HepG2 (cell line): ENCODE measurements around the gene PAPSS2. TPM values are rescaled to one million over a fixed set of nuclear protein-coding genes. Genes with fewer than 3 reads are reported as not detected.

ENCODE experiments used
- ATAC-seq: fragments of 200-7000 bp; cut with Tn5 transposase; 3 replicates; pipeline ENCODE4 v1.9.1; 2020; ENCODE audit warnings: mild to moderate bottlenecking, moderate library complexity
- BruUV-seq: library from RNA; stranded (reverse); fragments of 400-500 nt; replicated peaks from 2 replicates; lab custom pipeline; 2021; lab: Mats Ljungman, UMichigan
- CTCF ChIA-PET: fragments of 300-600 bp; formaldehyde crosslinking; extraction: SDS; loops from one replicate; lab custom pipeline; 2021; ENCODE audit warnings: low total read pairs, inconsistent platforms, low intra/inter-chr PET ratio; lab: Yijun Ruan, JAX
- POLR2A ChIA-PET: fragments of 350-600 bp; sonication (Branson Sonifier 250); formaldehyde crosslinking; loops from one replicate; lab custom pipeline; 2020; ENCODE audit warnings: antibody characterized with exemption, inconsistent platforms; lab: Yijun Ruan, JAX
- DNase-seq: peaks from one replicate; pipeline ENCODE4 v3.0.0-alpha.2; 2015; ENCODE audit warnings: low spot score
- FAIRE-seq: peaks from 3 replicates; lab custom pipeline; 2011; peaks lifted over from hg19 to GRCh38; lab: Jason Lieb, UNC
- H2AFZ ChIP-seq: one replicate; pipeline ENCODE4 v1.6.1; 2011; ENCODE audit warnings: low read length, inconsistent platforms
- H3K27ac ChIP-seq: fragments of 300-600 bp; 3 replicates; pipeline ENCODE4 v1.8.0; 2011; ENCODE audit warnings: mixed run types, mild to moderate bottlenecking, mixed read lengths, low read length, inconsistent platforms; ENCODE audit not compliant: insufficient read depth; ENCODE audit errors: extremely low read length
- H3K27me3 ChIP-seq, 2 experiments: fragments of 200-600 bp in 1 of 2; 2 replicates in 1 of 2; 3 replicates in 1 of 2; pipeline versions ENCODE4 v1.6.0 to v1.8.0; 2011; ENCODE audit warnings: low read length in 2 of 2, mild to moderate bottlenecking in 2 of 2, moderate library complexity in 2 of 2, inconsistent platforms in 1 of 2; ENCODE audit not compliant: insufficient read depth in 2 of 2, control insufficient read depth in 1 of 2
- H3K36me3 ChIP-seq, 2 experiments: fragments of 200-600 bp in 1 of 2; replicated peaks in 1 of 2; 2 replicates in 1 of 2; 3 replicates in 1 of 2; pipeline versions ENCODE4 v1.5.1 to v1.8.0; 2011; ENCODE audit warnings: low read length in 2 of 2, inconsistent platforms in 1 of 2; ENCODE audit not compliant: insufficient read depth in 2 of 2, control insufficient read depth in 1 of 2
- H3K4me1 ChIP-seq: 2 replicates; pipeline ENCODE4 v1.5.1; 2012; ENCODE audit warnings: low read length, inconsistent platforms; ENCODE audit not compliant: insufficient read depth
- H3K4me2 ChIP-seq: 2 replicates; pipeline ENCODE4 v1.6.0; 2011; ENCODE audit warnings: low read depth, low read length, inconsistent platforms
- H3K4me3 ChIP-seq, 3 experiments: fragments of 200-600 bp in 1 of 3; sonication (generic), shearing (Covaris generic) in 1 of 3; replicated peaks in 1 of 3; 2 replicates each; pipeline ENCODE4 v1.5.1; 2011 to 2016; ENCODE audit warnings: low read length in 3 of 3, inconsistent platforms in 2 of 3, low read depth in 2 of 3, mild to moderate bottlenecking in 2 of 3, control low read depth in 1 of 3, mixed read lengths in 1 of 3; ENCODE audit not compliant: insufficient read depth in 1 of 3
- H3K79me2 ChIP-seq: one replicate; pipeline ENCODE4 v1.6.1; 2011; ENCODE audit warnings: low read length, inconsistent platforms; ENCODE audit not compliant: insufficient read depth
- H3K9ac ChIP-seq: 2 replicates; pipeline ENCODE4 v1.6.0; 2011; ENCODE audit warnings: mild to moderate bottlenecking, low read depth, low read length, inconsistent platforms; ENCODE audit not compliant: insufficient read depth
- H3K9me3 ChIP-seq: 2 replicates; pipeline ENCODE4 v1.5.1; 2012; ENCODE audit warnings: mild to moderate bottlenecking, low read length
- H4K20me1 ChIP-seq: 2 replicates; pipeline ENCODE4 v1.6.0; 2011; ENCODE audit warnings: inconsistent platforms, mild to moderate bottlenecking, low read length, moderate library complexity; ENCODE audit not compliant: insufficient read depth
- HIVEP1 ChIP-seq: sonication (generic); formaldehyde crosslinking; IDR thresholded peaks from 2 replicates; pipeline ENCODE4 v1.4.0; 2020; ENCODE audit warnings: mild to moderate bottlenecking, missing genetic modification reagents
- PTBP1 ChIP-seq: fragments of 200-400 bp; formaldehyde crosslinking; IDR thresholded peaks from 2 replicates; pipeline ENCODE4 v1.6.1; 2018; ENCODE audit warnings: low read length, low read depth; ENCODE audit not compliant: poor library complexity, severe bottlenecking
- REXO4 ChIP-seq: sonication (generic); formaldehyde crosslinking; IDR thresholded peaks from 2 replicates; pipeline ENCODE4 v1.8.0; 2022; ENCODE audit warnings: missing genetic modification reagents, mild to moderate bottlenecking, borderline replicate concordance
- UBTF ChIP-seq: sonication (generic); formaldehyde crosslinking; IDR thresholded peaks from 2 replicates; pipeline ENCODE4 v1.4.0; 2020; ENCODE audit warnings: mild to moderate bottlenecking, missing genetic modification reagents
- ZNF646 ChIP-seq: sonication (generic); formaldehyde crosslinking; IDR thresholded peaks from 2 replicates; pipeline ENCODE4 v1.9.0; 2021; ENCODE audit warnings: mild to moderate bottlenecking, missing genetic modification reagents
- ZNF674 ChIP-seq: sonication (generic); formaldehyde crosslinking; IDR thresholded peaks from 2 replicates; pipeline ENCODE4 v1.5.0; 2020; ENCODE audit warnings: low read depth, mild to moderate bottlenecking, missing genetic modification reagents
- WGBS: methylation state at CpG from one replicate; pipeline ENCODE4 v1.1.6; 2017; ENCODE audit warnings: low lambda C conversion rate; 5-methylcytosine and 5-hydroxymethylcytosine counted together
- in situ Hi-C: cut with HindIII; loops from 2 replicates; pipeline ENCODE4 v1.10.0; 2017; ENCODE audit warnings: low pct_unique_long_range_greater_than_20kb; ENCODE audit not compliant: extremely low pct_ligation_motif_present
- intact Hi-C: fragments of 100-400 bp; cut with micrococcal nuclease; formaldehyde crosslinking; loops from one replicate; pipeline ENCODE4 v1.10.0; 2022; ENCODE audit not compliant: unreplicated experiment
- polyA plus RNA-seq, 8 experiments: library from polyadenylated mRNA; depleted of rRNA in 3 of 8; stranded (reverse) in 7 of 8; unstranded in 1 of 8; fragments of >200 nt; fragmentation: Illumina TruSeq in 4 of 8; extraction: Trizol in 4 of 8; gene quantifications; 2 replicates each; pipeline versions ENCODE4 v1.2.1 to v1.2.3, GENCODE V29; 2011 to 2016; ENCODE audit warnings: low read depth in 4 of 8, missing spikeins in 1 of 8, mixed read lengths in 1 of 8; ENCODE audit not compliant: insufficient read depth in 1 of 8
- total RNA-seq, 5 experiments: library from RNA; depleted of rRNA; stranded (reverse); fragments of >200 nt; fragmentation: Illumina TruSeq; extraction: Trizol; gene quantifications; 2 replicates each; pipeline ENCODE4 v1.2.3, GENCODE V29; 2016; ENCODE audit warnings: low read depth in 1 of 5

The PAPSS2 gene
- total and polyA plus RNA-seq, 2 of the 13 experiments (the other 11 are each of a cell fraction or from before 2014, with no cell fraction given) = 0.11 to 0.12 TPM

- 66% methylated on average over 3 of the region's 3 CpGs for WGBS
- CTCF ChIA-PET = no interaction called here
Measured at GRCh38 chr10:87715552-87716347, 56.1 kb downstream of the PAPSS2 start.

More at GRCh38 chr10:87715552-87716347, 56.1 kb downstream of the PAPSS2 start:
- no peaks in the 10 kb centered on the region for H4K20me1 ChIP-seq
- no peak for ATAC-seq
- BruUV-seq = no TSS peak
- POLR2A ChIA-PET = no interaction called here
- no peak overlapping the region for H3K9ac ChIP-seq
- H3K4me1 ChIP-seq = peaks cover 13% of the 10 kb centered on the region
- H3K27me3 ChIP-seq = peaks cover 0 to 4% of the 10 kb centered on the region in 2 experiments; a peak in 1 of 5 replicates
- H3K4me3 ChIP-seq = no peak overlapping the region
- in situ Hi-C loops (no loop called here), intact Hi-C loops (no loop called here)
- TF ChIP-seq HIVEP1 = no peak
- no peak for TF ChIP-seq REXO4
- no peak for TF ChIP-seq UBTF (CRISPR knock-in tag)
- TF ChIP-seq ZNF646 (CRISPR knock-in tag) = no peak
- TF ChIP-seq ZNF674 (CRISPR knock-in tag) = no peak
- TF ChIP-seq PTBP1 = no peak
- FAIRE-seq = no peak
- H2AFZ ChIP-seq = no peak overlapping the region
- H3K79me2 ChIP-seq = no peaks in the 10 kb centered on the region
- no peak overlapping the region for H3K4me2 ChIP-seq
- no peak for DNase-seq
- no peak overlapping the region for H3K27ac ChIP-seq
- no peaks in the 10 kb centered on the region for H3K36me3 ChIP-seq
- no peaks in the 10 kb centered on the region for H3K9me3 ChIP-seq
